ENCODE data around the gene STK40. TPM values are rescaled to one million over a fixed set of nuclear protein-coding genes. Genes with fewer than 3 reads are reported as not detected.

STK40 gene
- total RNA-seq, 1 experiment from 2014 or later, result 30.3 TPM

DNA sequence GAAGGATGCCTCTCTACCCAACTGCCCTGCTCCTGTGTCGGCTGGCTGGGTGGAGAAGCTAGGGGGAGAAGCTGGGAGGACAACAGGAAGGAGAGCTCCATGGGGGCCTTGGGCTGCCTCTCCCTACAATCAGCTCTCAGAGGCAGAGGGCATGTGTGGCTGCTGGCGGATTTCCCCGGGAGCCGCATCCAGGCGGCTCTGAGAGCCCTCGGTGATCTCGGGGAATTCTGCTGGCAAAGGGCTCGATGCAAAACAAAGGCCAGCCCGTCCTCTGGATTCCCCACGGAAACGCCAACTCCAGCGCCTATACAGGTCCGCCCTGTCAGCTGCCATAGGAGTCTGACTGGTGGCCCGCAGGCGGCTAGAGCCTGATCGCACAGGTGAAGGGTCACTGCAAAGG is 35.9 kb downstream of the STK40 start:
- Histone ChIP-seq H3K27ac (no peak overlapping the region; the same call in 1 of the 2 replicates), H3K4me1 (peaks cover 27% of the 10 kb centered on the region), H3K4me3 (no peak overlapping the region), H3K36me3 (0 out of 2 replicates have a peak, but pooled peaks cover 2% of the 10 kb centered on the region), H3K27me3 (no peaks in the 10 kb centered on the region), H3K9me3 (replicated peaks) (no peaks in the 10 kb centered on the region)
- no peak for DNase-seq

DNA sequence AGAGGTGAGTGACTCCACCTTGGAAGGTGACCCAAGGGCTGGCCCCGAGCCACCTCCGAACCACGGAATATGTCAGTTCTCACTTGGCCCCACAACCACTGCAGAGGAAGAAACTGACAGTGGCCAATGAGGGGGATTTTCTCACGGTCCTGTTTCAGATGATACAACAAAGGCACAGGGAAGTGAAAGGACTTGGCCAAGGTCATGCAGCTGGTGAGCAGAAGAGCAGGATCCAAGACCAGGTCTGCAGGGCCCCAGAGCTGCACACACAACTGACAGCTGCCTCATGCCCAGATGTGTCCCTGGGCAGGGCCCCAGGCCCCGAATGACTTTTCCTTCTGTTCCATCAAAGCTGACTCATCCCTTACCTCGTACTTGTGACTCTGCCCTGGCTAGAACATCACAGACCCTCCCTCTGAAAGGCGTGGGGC is 36.5 kb downstream of the STK40 start:
- Histone ChIP-seq H3K4me1 (peaks cover 27% of the 10 kb centered on the region), H3K27ac (no peak overlapping the region), H3K27me3 (no peaks in the 10 kb centered on the region), H3K36me3 (0 out of 2 replicates have a peak, but pooled peaks cover 2% of the 10 kb centered on the region), H3K9me3 (replicated peaks) (no peaks in the 10 kb centered on the region), H3K4me3 (no peak overlapping the region)
- DNase-seq, result peak in 1 of 2 experiments; percentile 24

DNA sequence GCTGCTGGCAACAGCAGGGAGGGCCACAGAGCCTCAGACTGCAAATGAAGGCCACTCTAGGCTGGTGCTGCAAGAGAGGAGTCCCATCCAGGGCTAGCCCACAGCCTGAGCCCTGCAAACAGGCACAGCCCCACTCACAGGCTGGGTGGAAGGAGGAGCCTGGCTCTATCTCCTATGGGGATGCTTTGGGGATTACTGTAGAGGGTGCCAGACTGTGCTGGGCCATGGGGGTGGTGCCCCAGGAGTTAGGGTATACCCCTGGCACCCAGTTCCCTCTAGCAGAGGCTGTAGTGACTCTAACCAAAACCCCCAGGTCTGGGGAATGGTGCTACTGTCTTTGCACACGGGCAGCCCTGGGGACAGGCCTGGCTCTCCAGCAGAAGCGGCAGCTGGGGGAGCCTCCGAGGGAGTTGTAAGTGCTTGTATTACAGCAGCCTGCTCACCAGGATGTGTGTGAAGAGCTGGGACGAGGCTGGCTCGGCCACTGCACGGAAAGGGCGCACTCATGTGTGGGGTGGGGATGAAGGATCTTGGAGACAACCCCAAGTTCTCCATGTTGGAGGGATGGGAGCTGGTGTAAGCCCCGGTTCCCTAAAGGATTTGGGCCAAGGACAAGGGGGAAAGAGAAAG is 38.9 kb downstream of the STK40 start:
- no peaks in the 10 kb centered on the region for H3K9me3 ChIP-seq (replicated peaks)
- H3K4me3 ChIP-seq, result no peak overlapping the region
- DNase-seq, result no peak
- H3K27ac ChIP-seq, result no peak overlapping the region
- 0 out of 2 replicates have a peak, but pooled peaks cover 2% of the 10 kb centered on the region for H3K36me3 ChIP-seq
- H3K27me3 ChIP-seq, result no peaks in the 10 kb centered on the region
- H3K4me1 ChIP-seq, result peaks cover 16% of the 10 kb centered on the region

DNA sequence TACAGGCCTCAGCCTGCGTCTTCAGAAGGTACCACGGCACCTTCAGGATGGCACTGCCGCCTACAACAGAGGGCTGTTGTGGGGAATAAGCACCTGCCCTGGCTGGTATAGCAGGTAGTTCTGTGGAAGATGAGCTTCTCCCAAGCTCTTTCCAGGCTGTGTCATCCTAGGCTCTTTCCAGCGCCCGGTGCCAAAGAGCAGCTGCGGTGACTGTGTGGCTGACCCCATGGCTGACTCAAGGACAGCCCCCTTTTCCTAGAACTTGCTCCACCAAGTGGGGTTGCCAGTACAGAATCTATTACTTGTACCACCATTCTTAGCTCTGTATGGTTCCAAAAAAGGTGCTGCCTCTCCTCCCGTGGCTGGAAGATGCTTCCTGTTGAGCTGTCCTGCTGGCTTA is 40.4 kb downstream of the STK40 start:
- H3K27ac ChIP-seq, result no peak overlapping the region
- 0 out of 2 replicates have a peak, but pooled peaks cover 2% of the 10 kb centered on the region for H3K36me3 ChIP-seq
- peaks cover under 1% of the 10 kb centered on the region; the same call in 1 of the 2 replicates for H3K4me1 ChIP-seq
- no peaks in the 10 kb centered on the region for H3K9me3 ChIP-seq (replicated peaks)
- DNase-seq, result no peak
- no peaks in the 10 kb centered on the region for H3K27me3 ChIP-seq
- no peak overlapping the region for H3K4me3 ChIP-seq

DNA sequence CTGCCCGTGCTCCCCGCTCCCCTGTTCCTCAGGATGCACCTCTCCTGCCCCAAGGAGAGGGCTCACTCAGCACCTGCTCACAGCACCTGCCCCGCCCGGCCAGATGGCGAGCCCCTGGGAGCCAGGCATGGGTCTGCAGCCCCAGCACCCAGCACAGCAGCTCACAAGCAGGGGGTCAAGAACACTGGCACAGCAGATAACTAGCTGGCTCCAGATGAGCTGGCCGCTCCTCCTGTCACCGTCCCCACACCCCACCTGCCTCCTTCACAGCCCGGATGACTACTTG is 41.4 kb downstream of the STK40 start:
- H3K36me3 ChIP-seq, result 0 out of 2 replicates have a peak, but pooled peaks cover 2% of the 10 kb centered on the region
- no peaks in the 10 kb centered on the region for H3K27me3 ChIP-seq
- no peaks in the 10 kb centered on the region for H3K9me3 ChIP-seq (replicated peaks)
- no peak for DNase-seq
- no peak overlapping the region for H3K27ac ChIP-seq
- H3K4me1 ChIP-seq, result no peaks in the 10 kb centered on the region
- H3K4me3 ChIP-seq, result no peak overlapping the region

DNA sequence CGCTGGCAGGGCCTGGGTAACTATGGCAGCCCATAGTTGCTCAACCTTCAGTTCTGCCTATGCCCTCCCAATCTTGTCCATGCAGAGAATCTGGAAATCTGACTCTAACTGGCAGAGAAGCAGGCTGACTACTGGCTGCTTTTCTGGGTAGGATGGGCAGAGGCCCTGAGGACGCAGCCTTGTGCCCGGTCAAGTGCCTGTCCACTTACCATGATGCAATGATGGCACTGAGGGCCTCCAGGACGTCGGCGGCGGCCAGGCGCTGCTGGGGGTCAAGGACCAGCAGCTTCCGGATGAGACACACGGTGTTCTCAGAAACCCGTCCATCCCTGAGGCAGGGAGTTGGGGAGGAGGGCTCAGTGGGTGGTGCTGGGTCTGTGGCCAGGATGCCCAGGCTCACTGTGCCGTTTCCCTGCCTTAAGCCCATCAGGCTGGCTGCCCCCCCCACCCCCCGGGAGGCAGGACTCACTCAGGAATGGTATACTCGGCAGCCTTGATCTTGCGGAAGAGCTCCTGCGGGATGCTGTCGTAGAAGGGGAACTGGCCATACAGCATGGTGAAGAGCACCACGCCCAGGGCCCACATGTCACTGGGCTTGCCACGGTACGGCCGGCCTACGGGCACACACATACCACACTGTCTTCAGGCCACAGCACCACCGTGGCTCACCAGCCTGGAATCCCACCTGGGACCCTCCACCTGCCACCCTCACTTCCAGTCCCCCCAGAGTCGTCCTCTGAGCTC is 41.9 kb downstream of the STK40 start:
- H3K27ac ChIP-seq, result no peak overlapping the region
- H3K4me1 ChIP-seq, result no peaks in the 10 kb centered on the region
- 0 out of 2 replicates have a peak, but pooled peaks cover 2% of the 10 kb centered on the region for H3K36me3 ChIP-seq
- no peak overlapping the region for H3K4me3 ChIP-seq
- no peaks in the 10 kb centered on the region for H3K9me3 ChIP-seq (replicated peaks)
- H3K27me3 ChIP-seq, result no peaks in the 10 kb centered on the region
- DNase-seq, result no peak

DNA sequence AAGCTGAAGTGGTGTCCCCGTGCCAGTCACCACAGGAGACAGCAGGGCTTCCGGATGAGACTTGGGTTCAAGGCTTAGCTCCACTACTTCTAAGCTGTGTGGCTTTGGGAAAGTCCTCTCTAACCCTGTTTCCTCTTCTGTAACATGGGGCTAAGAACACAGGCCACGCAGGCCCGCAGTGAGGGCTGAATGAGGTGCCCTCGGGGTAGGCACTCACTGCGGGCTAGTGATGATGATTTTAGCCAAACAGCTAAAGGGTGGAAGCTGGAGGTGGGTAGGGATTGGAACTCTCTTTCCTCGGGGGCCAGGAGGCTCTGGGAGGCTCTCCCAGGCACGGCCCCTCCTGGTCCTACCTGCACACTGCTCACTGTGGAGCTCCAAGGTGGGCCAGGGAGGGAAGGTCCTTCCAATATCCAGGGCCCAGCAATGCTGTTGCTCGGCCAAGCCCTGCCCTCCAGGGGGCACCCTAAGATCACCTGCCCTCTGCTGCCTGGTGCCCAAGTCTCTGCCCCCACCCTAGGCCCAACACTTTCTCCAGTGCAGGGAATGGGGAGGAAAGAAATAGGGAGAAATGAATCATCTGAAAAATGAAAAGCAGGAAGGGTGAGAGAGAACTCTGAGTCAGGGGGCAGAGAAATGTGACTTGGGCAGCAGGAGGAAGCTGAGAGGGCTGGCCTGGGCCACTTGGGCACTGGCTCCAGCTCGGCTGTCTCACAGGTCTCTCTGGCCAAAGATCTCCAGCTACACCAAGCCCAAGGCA is 43.1 kb downstream of the STK40 start:
- peak; percentile 58 to 68 for DNase-seq
- Histone ChIP-seq H3K27me3 (no peaks in the 10 kb centered on the region), H3K4me1 (no peaks in the 10 kb centered on the region), H3K4me3 (no peak overlapping the region), H3K9me3 (replicated peaks) (no peaks in the 10 kb centered on the region), H3K36me3 (no peaks in the 10 kb centered on the region), H3K27ac (no peak overlapping the region)

DNA sequence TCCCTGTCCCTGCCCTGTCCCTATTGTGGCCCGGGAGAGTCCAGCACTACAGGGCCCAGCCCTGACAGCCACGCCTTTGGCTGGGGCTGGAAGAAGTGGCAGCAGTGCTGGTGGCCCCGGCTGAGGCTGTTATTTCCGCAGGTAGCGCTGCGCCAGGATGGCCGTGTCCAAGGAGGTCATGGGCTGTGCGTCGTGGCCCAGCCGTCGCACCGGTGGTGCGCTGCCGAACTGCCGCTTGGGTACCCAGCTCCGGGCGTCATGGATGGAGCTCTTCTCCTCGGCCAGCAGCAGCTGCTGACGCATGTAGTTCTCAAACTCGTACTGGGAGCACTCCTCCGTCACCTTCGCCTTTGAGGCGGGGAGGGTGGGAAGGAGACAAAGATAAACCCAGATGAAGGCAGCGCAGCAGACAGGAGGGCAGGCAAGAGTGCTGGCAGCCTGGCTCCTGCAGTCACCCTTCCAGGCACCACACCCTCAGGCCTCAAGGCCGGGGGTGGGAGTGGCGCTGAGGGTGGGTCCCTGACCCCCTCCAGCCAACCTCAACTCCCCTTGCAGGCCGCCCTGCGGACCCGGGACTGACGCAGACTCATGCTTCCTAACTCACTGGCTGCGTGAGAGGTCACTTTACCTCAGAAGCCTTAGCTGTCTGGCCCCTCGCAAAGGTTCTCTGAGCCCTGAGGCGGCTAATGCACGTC is 44.0 kb downstream of the STK40 start:
- Histone ChIP-seq H3K27ac (no peak overlapping the region), H3K27me3 (no peaks in the 10 kb centered on the region), H3K36me3 (no peaks in the 10 kb centered on the region), H3K4me3 (no peak overlapping the region), H3K9me3 (replicated peaks) (no peaks in the 10 kb centered on the region), H3K4me1 (no peaks in the 10 kb centered on the region)
- no peak for DNase-seq

DNA sequence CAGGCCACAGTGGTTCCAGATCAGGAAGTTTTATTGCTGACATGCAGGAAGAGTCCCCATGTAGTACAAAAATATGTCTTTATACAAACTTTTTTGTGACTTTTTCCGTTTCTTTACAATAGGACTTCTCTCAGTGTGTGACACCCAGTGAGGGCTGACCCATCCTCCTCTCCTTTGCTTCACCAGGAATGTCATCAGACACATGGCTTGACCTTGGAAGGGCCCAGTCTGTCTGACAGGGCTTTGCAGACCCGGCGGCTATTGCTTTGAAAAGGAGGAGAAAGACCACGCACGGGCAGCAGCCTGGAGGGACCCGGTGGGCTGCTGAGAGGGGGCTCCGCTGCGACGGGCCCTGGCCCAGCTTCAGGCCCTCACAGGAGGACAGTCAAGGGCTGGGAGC is 46.1 kb downstream of the STK40 start:
- DNase-seq, result no peak
- no peaks in the 10 kb centered on the region for H3K36me3 ChIP-seq
- H3K27me3 ChIP-seq, result no peaks in the 10 kb centered on the region
- no peak overlapping the region for H3K4me3 ChIP-seq
- H3K4me1 ChIP-seq, result no peaks in the 10 kb centered on the region
- no peaks in the 10 kb centered on the region for H3K9me3 ChIP-seq (replicated peaks)
- H3K27ac ChIP-seq, result no peak overlapping the region

DNA sequence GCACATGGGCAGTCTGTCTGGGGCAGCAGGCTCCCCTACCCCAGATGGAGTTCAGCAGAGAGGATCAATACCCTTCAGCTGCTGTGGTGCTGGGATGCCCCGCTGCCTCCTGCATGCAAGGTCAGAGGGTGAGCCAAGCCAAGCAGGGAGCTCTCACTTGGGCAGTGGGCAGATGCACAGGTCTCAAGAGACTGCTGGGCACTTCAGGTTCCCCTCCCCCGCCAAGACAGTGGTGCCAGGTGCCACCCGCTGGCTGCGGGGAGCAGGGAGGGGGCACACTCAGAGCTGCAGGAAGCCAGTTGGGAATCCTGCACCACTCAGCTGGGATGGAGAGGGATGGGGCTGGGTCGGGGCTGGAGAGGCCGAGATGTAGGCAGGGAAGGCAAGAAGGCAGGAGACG is 46.5 kb downstream of the STK40 start:
- Histone ChIP-seq H3K27ac (no peak overlapping the region), H3K4me3 (no peak overlapping the region), H3K36me3 (no peaks in the 10 kb centered on the region), H3K27me3 (no peaks in the 10 kb centered on the region), H3K9me3 (replicated peaks) (no peaks in the 10 kb centered on the region), H3K4me1 (no peaks in the 10 kb centered on the region)
- DNase-seq, result no peak

DNA sequence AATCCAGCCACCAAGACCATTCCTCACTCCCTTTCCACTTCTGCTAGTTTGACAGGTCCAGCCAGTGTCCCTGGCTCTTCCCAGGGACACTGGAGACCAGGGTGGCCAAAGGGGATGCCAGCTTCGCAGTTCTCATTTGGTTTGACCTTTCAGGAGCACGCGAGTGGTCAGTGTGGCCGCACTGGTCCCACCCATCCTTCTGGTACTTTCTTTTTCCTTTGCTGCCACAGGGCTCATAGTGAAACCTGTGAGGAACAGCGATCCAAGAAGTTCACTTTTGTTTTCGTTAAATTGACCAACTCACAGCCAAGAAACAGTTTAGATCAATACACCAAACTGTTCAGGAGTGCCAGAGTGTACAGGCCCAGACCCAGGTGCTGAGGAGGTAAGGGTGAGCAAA is 47.9 kb downstream of the STK40 start:
- no peak overlapping the region for H3K4me3 ChIP-seq
- no peak overlapping the region for H3K27ac ChIP-seq
- no peaks in the 10 kb centered on the region for H3K36me3 ChIP-seq
- no peaks in the 10 kb centered on the region for H3K27me3 ChIP-seq
- DNase-seq, result no peak
- no peaks in the 10 kb centered on the region for H3K9me3 ChIP-seq (replicated peaks)
- no peaks in the 10 kb centered on the region for H3K4me1 ChIP-seq

DNA sequence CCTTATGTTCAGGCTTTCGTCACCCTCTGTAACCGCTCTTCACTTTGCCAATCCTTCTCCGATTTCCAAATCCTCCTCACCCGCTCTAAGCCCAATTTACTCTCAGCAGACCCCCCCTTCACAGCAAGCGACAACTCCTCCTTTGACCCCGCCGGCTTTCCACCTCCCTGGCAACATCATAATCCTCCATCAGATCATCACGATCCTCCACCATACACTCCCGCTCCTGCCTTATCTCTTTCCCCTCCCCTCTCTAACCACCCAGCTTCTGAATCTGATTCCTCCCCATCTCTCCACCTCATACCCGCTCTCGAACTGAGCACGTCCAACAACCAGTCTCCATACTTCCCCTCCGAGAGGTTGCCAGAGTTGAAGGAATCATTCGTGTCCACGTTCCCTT is 54.8 kb downstream of the STK40 start:
- Histone ChIP-seq H3K9me3 (replicated peaks) (no peaks in the 10 kb centered on the region), H3K36me3 (no peaks in the 10 kb centered on the region), H3K27me3 (no peaks in the 10 kb centered on the region), H3K4me3 (no peak overlapping the region), H3K27ac (no peak overlapping the region), H3K4me1 (no peaks in the 10 kb centered on the region)
- DNase-seq, result no peak

DNA sequence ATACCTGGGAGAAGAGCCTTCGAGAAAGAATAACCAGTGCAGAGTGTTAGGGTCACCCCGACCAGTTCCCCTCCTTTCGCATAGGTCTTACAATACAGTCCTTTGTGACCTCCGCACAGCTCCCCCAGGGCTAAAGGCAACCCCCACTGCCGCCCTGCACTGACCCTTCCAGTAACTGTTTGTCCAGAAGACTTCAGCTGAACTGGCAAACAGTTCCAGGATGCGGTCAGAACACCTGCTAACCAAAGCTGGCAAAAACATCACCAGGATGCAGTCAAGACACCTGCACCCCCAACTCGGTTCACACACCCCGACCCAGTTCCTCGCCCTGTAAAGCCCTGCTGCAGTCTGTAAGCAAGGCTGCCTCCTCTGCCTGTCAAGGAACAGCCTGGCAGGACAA is 55.9 kb downstream of the STK40 start:
- Histone ChIP-seq H3K4me3 (no peak overlapping the region), H3K4me1 (no peaks in the 10 kb centered on the region), H3K9me3 (replicated peaks) (no peaks in the 10 kb centered on the region), H3K36me3 (no peaks in the 10 kb centered on the region), H3K27ac (no peak overlapping the region), H3K27me3 (no peaks in the 10 kb centered on the region)
- DNase-seq, result no peak

DNA sequence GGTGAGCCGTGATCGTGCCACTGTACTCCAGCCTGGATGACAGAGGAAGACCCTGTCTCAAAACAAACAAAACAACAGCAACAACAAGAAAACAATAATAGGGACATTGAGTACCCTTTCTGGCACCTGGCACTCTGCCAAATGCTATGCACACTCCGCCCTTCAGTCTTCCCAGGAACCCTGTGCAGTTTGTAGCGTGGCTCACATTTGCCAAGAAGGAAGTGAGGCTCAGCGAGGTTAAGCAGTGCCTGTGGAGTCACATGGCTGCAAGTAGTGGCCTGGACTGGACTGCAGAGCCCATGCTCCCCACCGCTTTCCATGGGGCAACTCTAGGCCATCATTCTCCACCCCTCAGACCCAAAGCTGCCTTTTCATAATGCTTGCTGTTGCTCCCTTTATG is 57.0 kb downstream of the STK40 start:
- Histone ChIP-seq H3K4me3 (no peak overlapping the region), H3K27me3 (no peaks in the 10 kb centered on the region), H3K4me1 (peaks cover 3% of the 10 kb centered on the region; the same call in 1 of the 2 replicates), H3K27ac (no peak overlapping the region), H3K9me3 (replicated peaks) (no peaks in the 10 kb centered on the region), H3K36me3 (no peaks in the 10 kb centered on the region)
- DNase-seq, result peak in 1 of 2 experiments; percentile 48

DNA sequence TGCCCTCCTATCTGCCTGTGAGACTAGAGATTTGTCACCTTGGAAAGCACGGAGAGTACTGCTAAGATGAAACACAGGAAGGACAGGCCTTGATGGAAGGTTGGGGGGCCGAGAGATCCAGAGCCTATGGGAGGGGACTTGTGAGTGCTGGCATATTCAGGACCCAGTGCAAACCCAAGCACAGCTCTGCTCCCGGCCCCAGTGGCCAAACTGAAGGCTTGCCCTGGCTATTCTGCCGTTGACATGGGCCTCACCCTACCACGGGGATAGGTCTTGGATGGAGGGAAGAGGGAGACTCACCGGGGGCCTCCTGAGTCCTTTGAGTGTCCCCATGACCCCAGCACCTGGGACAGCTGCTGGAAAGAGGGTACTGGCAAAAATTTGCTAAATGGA is 57.6 kb downstream of the STK40 start:
- DNase-seq, result no peak
- no peak overlapping the region for H3K27ac ChIP-seq
- no peaks in the 10 kb centered on the region for H3K27me3 ChIP-seq
- H3K4me3 ChIP-seq, result no peak overlapping the region
- H3K36me3 ChIP-seq, result no peaks in the 10 kb centered on the region
- no peaks in the 10 kb centered on the region for H3K9me3 ChIP-seq (replicated peaks)
- peaks cover 3% of the 10 kb centered on the region; the same call in 1 of the 2 replicates for H3K4me1 ChIP-seq

Measured in SJCRH30 (cell line).